Activated CD8-positive, alpha-beta T cell treated with anti-CD3 and anti-CD28 coated beads, Interleukin-2, amount 10 ng/mL, durations not matched to agents 7 days and 5 days (primary cell): Measurements from ENCODE around the gene SLC38A10. TPM values are rescaled to one million over a fixed set of nuclear protein-coding genes. Genes with fewer than 3 reads are reported as not detected.

Experiments used
- ATAC-seq: fragments of 150-1000 bp; cut with Tn5 transposase; one replicate; pipeline ENCODE4 v1.10.0; 2021; ENCODE audit warnings: moderate library complexity
- CTCF ChIA-PET: fragments of 350-600 bp; sonication (Branson Sonifier 250); formaldehyde crosslinking; loops from one replicate; lab custom pipeline; 2021; ENCODE audit warnings: antibody characterized with exemption; lab: Charles Lee
- POLR2A ChIA-PET: fragments of 350-600 bp; sonication (Branson Sonifier 250); formaldehyde crosslinking; loops from one replicate; lab custom pipeline; 2021; ENCODE audit warnings: antibody characterized with exemption; lab: Charles Lee
- DNase-seq: peaks from one replicate; pipeline ENCODE4 v3.0.0-alpha.2; 2020
- H3K27ac Mint-ChIP-seq: one replicate; pipeline ENCODE4 v1.8.0; 2021; ENCODE audit warnings: mild to moderate bottlenecking, mixed read lengths
- H3K27me3 Mint-ChIP-seq: one replicate; pipeline ENCODE4 v1.8.0; 2021; ENCODE audit warnings: low read depth, mixed read lengths
- H3K36me3 Mint-ChIP-seq: one replicate; pipeline ENCODE4 v1.8.0; 2021; ENCODE audit warnings: low read depth, mixed read lengths
- H3K4me1 Mint-ChIP-seq: one replicate; pipeline ENCODE4 v1.8.0; 2021; ENCODE audit warnings: low read depth, mixed read lengths
- H3K4me3 Mint-ChIP-seq: one replicate; pipeline ENCODE4 v1.8.0; 2021; ENCODE audit warnings: mild to moderate bottlenecking, mixed read lengths
- H3K9me3 Mint-ChIP-seq: one replicate; pipeline ENCODE4 v1.8.0; 2022; ENCODE audit warnings: mixed read lengths; ENCODE audit not compliant: insufficient read depth
- total RNA-seq, 2 experiments: library from RNA; stranded (reverse); gene quantifications; one replicate each; pipeline ENCODE4 v1.2.3, GENCODE V29; 2021

The SLC38A10 gene
- total RNA-seq, 2 experiments from 2014 or later, result 78.5 to 83.5 TPM

- no peak for ATAC-seq
- Mint-ChIP-seq H3K36me3 (no peaks in the 10 kb centered on the region), H3K9me3 (no peaks in the 10 kb centered on the region), H3K27ac (no peak overlapping the region), H3K27me3 (no peaks in the 10 kb centered on the region), H3K4me1 (no peaks in the 10 kb centered on the region), H3K4me3 (no peak overlapping the region)
- CTCF ChIA-PET, result no interaction called here
- POLR2A ChIA-PET, result no interaction called here
- DNase-seq, result no peak
Measured at GRCh38 chr17:81197831-81198490, 97.1 kb downstream of the SLC38A10 start.

- DNase-seq, result no peak
- Mint-ChIP-seq H3K36me3 (no peaks in the 10 kb centered on the region), H3K27me3 (no peaks in the 10 kb centered on the region), H3K27ac (no peak overlapping the region), H3K4me1 (no peaks in the 10 kb centered on the region), H3K9me3 (no peaks in the 10 kb centered on the region), H3K4me3 (no peak overlapping the region)
- CTCF ChIA-PET, result no interaction called here
- POLR2A ChIA-PET, result no interaction called here
- ATAC-seq, result no peak
Measured at GRCh38 chr17:81197409-81197795, 97.7 kb downstream of the SLC38A10 start.

- no peak overlapping the region for H3K27ac Mint-ChIP-seq
- ATAC-seq, result no peak
- H3K4me3 Mint-ChIP-seq, result no peak overlapping the region
- H3K9me3 Mint-ChIP-seq, result no peaks in the 10 kb centered on the region
- DNase-seq, result no peak
- H3K36me3 Mint-ChIP-seq, result no peaks in the 10 kb centered on the region
- H3K27me3 Mint-ChIP-seq, result no peaks in the 10 kb centered on the region
- no peaks in the 10 kb centered on the region for H3K4me1 Mint-ChIP-seq
- POLR2A ChIA-PET, result no interaction called here
- CTCF ChIA-PET, result no interaction called here
Measured at GRCh38 chr17:81196505-81197408, 98.3 kb downstream of the SLC38A10 start.

GRCh38 chr17:81195941-81196495 is 99.1 kb downstream of the SLC38A10 start:
- ChIA-PET POLR2A (no interaction called here), CTCF (no interaction called here)
- DNase-seq (no peak), ATAC-seq (no peak)
- Mint-ChIP-seq H3K27me3 (no peaks in the 10 kb centered on the region), H3K27ac (no peak overlapping the region), H3K4me3 (no peak overlapping the region), H3K36me3 (no peaks in the 10 kb centered on the region), H3K9me3 (no peaks in the 10 kb centered on the region), H3K4me1 (no peaks in the 10 kb centered on the region)

Other genes starting within 250 kb of the SLC38A10 start
- gene PVALEF, start 129.8 kb downstream of the SLC38A10 start, total RNA-seq, result not detected
- 1 to 10 TPM in 1 of 2 experiments, under 1 TPM in 1; 0.71 to 1.1 TPM for gene AATK, start 129.1 kb downstream of the SLC38A10 start, total RNA-seq
- 10 to 100 TPM; 17.9 to 19.0 TPM for gene CEP131, start 72.3 kb downstream of the SLC38A10 start, total RNA-seq
- 10 to 100 TPM; 43.8 to 52.7 TPM for gene TEPSIN, start 56.3 kb downstream of the SLC38A10 start, total RNA-seq
- 10 to 100 TPM; 42.3 to 48.3 TPM for gene NDUFAF8, start 56.0 kb downstream of the SLC38A10 start, total RNA-seq
- under 1 TPM; 0.87 to 0.91 TPM for gene BAHCC1, start 100.2 kb upstream of the SLC38A10 start, total RNA-seq
- gene ACTG1, start 217.5 kb upstream of the SLC38A10 start, total RNA-seq, result 1,000 to 10,000 TPM; 5,147 to 5,318 TPM
- gene FSCN2, start 233.1 kb upstream of the SLC38A10 start, total RNA-seq, result under 1 TPM; 0.52 to 0.74 TPM